Adipose tissue (tissue), 3 donors: ENCODE measurements around the gene SORCS2. TPM values are rescaled to one million over a fixed set of nuclear protein-coding genes. Genes with fewer than 3 reads are reported as not detected.

ENCODE experiments used
- H3K27ac ChIP-seq: one replicate; pipeline ENCODE4 v1.5.1; 2013; ENCODE audit warnings: low read depth, low read length
- WGBS, 3 donors: extraction: QIAGEN DNeasy Blood & Tissue Kit; methylation state at CpG; one replicate each; pipeline ENCODE4 v1.1.7; 2013; 5-methylcytosine and 5-hydroxymethylcytosine counted together
- polyA plus RNA-seq, 3 donors: library from polyadenylated mRNA; stranded (reverse); fragments of 200-250 nt; gene quantifications; one replicate each; pipeline ENCODE4 v1.2.3, GENCODE V29; 2013
- donor health status: healthy with polysubstance abuse.
- donor health status: Bipolar disorder and iron deficiency.
- donor health status: healthy.

Gene SORCS2
- polyA plus RNA-seq, 3 donors: 0.22 to 2.2 (median 0.83) TPM

DNA sequence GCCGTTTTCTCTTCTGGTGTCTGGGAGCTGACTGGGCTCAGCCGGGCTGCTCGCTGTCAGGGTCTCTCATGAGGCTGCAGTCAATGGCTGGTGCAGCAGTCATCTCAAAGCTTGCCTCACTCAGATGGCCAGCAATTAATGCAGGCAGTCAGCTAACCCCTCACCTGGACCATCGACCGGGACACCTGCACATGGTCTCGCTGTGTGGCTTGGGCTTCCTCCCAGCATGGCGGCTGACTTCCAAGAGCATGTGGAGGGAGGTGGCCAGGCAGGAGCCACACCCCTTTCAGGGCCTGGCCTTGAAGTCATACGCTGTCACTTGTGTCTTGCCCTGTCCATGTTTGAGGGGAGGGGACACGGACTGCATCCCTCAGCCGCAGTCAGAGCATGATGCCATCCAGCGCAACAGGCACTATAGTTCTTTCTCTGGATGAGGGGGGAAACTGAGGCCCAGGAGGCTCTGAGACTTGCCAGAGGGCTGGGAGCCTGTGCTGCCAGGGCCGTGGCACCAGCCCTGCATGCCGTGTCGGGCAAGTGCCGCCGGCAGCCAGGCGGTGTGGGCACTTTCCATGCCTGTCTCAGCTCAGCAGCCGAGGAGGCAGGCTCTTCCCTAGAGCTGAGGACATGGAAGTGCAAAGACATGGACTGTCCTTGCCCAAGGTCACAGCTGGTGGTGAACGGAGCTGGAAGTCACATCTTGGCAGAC lies 545.6 kb downstream of the SORCS2 start:
- no peak overlapping the region for H3K27ac ChIP-seq
- WGBS, 3 donors: 90 to 94% (median 92%) methylated on average over 19 of the region's 19 CpGs

DNA sequence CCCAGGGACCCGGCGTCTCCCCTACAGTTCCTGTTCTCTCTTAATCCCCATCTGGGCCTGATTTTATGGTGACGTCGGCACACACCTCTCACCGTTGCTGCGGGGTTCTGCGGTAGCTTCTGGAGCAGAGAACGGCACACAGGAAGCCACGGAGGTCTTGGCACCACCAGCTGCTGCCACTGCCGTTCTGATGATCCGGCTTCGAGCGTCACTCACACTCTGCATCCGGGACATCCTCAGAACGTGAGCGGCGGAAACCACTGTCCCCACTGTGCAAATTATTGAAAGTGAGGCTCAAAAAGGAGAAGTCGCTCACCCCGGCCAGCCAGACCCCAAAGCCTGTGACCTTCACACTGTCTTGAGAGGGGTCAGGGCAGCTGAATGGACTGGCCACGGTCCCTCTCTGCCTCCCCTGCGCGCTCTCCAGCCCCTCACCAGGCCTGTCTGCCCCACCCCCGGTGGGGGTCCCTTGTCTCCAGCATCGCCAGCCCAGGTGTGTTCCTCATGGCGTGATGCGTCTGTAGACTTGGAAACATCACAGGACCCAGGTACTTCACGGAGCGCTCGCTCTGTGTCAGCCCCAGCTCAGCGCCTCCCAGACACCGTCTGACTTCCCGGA lies 546.2 kb downstream of the SORCS2 start:
- 86 to 92% (median 89%) methylated on average over 32 of the region's 32 CpGs for WGBS, 3 donors
- no peak overlapping the region for H3K27ac ChIP-seq

DNA sequence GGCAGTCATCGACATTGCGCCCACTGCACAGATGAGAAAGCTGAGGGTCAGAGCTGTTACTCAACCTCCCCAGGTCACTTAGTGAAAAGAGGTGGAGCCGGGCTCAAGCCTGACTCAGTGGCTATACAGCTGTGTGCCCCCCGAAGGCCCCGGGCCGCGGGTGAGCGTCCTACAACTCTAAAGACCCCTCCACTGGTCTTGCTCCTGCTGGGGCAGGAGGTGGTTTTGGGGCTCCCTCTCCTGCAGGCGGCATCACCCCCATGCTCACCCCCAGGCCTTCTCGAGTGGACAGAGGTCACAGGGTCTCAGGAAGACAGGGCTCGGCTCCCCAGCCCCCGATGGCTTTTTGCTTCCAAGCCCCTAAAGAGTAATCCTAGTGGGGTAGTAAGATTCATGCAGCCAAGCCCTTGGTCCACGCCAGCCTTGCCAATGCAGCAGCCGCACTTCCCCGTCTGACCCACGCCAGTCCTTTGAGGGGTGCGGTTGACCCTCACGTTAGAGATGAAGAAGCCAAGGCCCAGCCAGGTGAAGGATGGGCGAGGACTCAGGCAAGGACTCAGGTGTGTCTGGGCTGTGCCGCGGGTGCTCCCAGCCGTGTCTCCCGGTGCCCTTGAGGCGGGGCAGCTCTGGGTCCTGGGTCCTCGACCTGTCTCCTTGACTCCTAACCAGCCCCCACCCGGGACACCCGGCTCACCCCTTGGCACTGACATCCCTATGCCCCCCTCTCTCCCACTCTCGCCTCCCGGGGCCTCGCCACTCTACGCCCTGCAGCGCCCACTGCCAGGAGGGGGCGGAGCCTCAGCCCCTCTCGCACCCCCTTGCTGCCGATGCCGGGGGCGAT lies 547.0 kb downstream of the SORCS2 start:
- WGBS, 3 donors: 84 to 92% (median 92%) methylated on average over 30 to 37 of the region's 37 CpGs
- H3K27ac ChIP-seq: no peak overlapping the region

DNA sequence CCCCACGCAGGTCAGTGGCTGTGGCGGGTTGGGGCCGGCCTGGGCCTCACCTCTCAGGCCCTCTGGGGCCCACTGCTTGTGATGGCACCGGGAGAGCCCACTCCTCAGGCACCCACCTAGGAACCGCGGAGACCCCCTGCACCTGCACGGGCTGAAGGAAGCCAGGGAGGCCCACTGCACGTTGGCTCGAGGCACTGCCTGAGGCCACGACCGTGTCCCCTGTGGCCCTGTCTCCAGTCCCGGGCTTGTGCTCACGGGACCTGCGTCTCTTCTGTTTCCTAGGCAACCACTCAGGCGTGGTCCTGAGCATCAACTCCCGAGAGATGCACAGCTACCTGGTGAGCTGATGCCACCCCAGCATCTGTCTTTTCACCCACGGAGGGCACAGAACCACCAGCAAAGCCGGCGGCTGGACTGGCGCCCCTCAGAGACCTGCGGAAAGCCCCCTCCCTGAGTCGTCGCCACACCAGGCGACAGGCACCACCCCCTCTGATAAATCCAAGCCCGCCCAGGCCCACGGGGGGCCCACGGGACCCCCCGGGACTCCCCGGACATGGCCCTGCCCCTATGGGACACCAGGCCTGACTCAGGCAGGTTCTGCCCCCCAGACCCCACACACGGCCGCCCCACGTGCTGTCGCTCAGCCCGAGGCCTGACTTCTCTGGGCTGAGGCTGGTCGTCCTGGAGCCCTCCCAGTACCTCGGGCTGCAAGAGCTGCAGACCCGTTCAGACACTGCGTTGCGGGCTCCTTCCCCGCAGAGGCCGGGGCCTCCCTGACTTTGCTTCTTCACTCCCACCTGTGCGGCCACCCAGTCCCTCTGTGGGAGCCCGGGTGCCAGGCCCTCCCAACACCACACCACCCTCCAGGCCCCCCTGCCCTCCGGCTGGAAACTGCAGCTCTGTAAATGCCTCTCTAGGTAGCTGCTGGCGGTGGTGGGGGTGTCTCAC lies 547.9 kb downstream of the SORCS2 start:
- 84 to 90% (median 89%) methylated on average over 43 to 45 of the region's 45 CpGs for WGBS, 3 donors
- no peak overlapping the region for H3K27ac ChIP-seq

DNA sequence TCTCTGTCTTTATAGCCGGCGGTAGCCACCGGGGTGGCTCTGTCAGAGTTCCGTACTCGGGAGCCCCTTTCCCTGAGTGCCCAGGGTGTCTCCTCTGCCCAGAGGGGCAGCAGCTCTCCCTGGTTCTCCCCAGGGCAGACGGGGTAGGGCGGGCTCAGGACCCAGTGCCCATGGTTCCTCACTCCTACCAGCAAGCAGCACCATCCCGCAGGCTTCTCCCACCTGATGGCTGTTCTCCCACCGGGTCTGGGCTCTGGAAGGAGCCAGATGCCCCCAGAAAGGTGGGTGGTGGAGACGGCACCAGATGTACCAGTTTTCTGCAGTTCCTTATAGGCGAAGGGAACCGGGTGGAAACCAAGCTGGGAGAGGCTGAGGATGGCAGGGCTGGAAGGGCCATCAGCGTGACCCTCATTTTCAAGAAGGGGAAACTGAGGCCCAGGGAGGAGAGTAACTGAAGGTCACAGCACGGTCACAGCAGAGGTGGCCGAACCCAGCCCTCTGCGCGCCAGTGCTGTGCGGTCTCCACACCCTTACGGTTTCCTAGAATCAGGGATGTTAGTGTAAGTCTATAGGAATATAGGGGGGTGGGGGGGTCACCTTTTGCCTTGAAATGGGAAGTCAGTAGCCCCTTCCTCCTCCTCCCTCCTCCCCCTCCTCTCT lies 548.7 kb downstream of the SORCS2 start:
- no peak overlapping the region for H3K27ac ChIP-seq
- WGBS, 3 donors: 86 to 95% (median 93%) methylated on average over 19 of the region's 19 CpGs

DNA sequence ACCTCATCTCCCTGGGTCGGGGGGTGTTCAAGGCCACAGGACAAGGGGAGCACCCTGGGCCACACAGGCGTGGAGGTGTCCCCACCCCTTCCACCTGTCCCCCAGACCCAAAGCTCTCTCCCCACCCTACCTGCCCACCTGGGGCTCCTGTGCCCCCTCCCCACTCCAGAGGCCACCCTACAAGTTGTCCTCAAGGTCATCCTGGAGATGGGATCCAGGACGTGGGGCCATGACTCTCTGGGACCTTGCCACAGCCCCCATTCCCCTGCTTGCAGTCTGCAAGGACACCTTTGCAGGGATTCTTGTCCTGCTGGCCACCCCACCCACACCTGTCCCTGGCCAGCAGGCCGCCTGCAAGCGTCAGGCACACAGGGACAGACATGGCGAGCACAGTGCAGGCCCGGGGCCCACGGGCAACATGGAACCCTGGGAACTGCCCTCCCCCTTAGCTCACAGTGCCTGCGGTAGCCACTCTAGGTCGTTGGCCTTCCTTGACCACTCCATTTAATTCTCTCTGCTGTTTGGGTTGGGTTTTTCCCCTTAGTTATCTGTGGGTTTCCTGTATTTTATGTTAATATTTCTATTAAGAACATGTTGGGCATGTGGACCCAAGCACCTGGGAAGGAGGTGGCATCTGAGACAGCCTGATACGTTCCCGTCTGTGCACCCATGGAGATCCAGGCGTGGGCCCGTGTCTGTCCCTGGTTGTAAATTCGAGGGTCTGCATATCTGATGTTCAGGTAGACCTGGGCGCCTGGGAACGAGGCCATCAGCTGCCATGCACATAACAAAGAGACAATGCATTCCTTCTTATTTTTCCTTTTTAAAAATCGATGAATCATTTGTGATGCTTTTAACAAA lies 549.8 kb downstream of the SORCS2 start:
- 84 to 92% (median 91%) methylated on average over 18 of the region's 18 CpGs for WGBS, 3 donors
- no peak overlapping the region for H3K27ac ChIP-seq

DNA sequence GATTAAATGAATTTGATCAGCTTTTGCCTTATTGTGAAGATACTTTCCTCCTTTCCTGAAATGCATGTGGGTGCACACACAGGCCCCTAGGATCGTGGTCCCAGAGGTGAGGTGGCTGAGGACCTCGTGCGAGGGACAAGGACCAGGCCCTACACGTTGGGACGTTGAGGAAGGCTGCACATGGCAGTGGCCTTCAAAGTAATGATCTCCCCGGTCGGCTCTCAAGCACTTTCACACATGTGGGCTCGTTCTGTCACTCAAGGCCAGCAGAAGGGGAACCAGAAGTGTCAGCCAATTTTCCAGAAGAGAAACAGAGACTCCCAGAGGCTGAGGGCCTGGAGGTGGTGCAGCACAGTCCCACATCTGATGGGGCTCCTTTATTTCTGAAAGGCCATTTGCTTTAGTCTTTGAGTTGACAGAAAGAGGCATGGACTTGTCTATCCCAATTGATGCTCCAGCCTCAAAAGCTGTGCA lies 550.5 kb downstream of the SORCS2 start:
- 61 to 72% (median 66%) methylated on average over 8 of the region's 8 CpGs for WGBS, 3 donors
- no peak overlapping the region for H3K27ac ChIP-seq

DNA sequence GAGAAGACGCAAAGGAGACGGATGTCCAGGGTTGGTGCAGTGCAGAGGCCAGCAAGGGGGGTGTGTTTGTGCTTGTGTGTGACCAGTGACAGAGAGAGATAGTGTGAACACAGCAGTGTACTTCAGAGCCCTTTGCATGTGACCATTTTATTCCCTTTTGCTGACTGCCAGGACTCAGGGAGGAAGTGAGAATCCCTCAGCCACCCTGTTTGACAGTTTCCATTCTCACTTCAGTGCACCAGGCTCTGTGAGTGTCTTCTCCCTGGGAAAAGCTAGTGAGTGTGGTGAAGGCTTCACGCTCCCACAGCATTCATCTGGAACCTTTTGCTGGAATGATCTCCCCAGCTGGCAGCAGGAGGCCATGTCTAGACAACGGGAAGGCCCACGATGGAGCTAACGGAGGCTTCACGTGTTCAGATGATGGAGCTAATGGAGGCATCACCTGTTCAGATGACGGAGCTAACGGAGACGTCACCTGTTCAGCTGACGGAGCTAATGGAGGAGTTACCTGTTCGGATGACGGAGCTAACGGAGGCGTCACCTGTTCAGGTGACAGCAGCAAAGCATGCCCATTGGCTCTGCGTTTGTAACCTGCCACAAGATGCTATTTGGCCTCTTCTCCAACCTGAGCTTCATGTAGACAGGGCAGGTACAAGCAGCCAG lies 551.9 kb downstream of the SORCS2 start:
- H3K27ac ChIP-seq: no peak overlapping the region
- 80 to 86% (median 80%) methylated on average over 16 of the region's 16 CpGs for WGBS, 3 donors

DNA sequence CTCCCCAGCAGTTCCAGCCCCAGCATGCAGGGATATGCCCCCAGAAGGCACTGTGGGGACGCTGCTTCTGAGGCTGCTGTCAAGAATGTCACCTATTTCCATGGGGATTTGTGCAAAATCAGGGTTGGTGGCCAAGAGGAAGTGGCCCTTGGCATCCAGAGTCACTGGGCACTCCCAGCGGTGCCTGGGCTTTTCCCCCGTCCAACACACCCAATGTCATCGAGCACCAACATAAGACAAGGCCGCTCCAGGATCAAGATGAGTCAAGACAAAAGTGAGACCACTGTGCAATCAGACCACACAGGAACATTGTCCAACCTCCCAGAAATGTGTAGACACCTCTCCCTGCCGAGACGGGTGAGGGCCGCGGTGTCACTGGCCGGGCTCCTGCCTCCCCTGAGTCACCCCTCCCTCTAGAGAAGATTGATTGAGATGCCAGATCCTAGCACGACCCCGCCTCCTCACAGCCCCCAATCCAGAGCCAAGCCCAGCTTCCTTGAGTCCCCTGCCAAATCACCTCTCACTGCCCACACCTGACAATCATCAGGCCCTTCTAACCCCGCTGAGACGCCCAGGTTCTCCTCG lies 553.1 kb downstream of the SORCS2 start:
- H3K27ac ChIP-seq: no peak overlapping the region
- WGBS, 3 donors: 73 to 85% (median 80%) methylated on average over 15 of the region's 15 CpGs

DNA sequence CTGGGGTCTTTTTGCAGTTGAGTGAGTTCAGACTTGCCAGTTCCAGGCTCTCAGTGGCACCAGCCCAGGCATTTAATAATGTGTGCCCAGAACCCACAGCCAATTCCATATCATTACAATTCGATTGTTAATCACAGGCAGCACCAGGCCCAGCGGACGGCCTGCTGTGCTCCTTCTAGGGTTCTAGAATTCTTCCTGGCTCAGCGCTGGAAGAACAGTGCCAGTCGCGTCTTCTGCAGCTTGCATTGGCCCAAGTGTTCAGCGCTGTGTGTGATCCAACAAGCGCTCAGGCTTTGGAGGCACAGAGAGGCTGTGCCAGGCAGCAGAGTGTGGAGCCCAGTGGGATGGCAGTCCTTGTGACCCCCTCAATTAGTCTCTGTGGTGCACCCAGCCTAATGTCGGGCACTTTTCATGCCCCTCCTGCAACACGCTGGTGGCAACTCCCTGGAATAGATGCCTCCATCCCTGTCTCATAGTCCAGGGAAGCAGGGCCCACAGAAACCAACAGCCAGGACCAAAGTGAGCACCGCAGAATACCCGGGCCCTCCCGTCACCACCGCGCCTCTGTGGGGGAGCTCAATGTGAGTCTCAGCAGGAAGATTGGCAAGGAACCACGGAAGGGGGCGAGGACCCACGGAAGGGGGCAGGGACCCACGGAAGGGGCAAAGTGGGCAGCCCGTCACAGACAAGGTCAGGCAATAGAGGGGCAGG lies 554.2 kb downstream of the SORCS2 start:
- WGBS, 3 donors: 83 to 94% (median 92%) methylated on average over 20 of the region's 20 CpGs
- H3K27ac ChIP-seq: no peak overlapping the region

DNA sequence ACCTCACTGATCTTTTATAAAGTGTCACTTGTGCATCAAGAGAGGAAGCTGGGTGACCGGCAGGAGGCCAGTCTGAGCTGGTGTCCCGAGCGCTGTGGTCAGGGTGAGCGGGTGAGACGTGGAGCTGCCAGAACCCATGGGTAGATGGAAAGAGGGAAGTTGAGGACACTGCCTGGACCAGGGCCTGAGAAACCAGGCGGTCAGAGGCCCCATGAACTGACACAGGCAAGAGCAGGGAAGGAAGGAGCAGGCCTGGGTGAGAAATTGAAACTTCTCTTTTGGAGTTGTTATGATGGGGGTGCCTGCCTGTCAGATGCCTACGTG lies 554.7 kb downstream of the SORCS2 start:
- no peak overlapping the region for H3K27ac ChIP-seq
- WGBS, 3 donors: 82 to 90% (median 85%) methylated on average over 7 of the region's 7 CpGs

DNA sequence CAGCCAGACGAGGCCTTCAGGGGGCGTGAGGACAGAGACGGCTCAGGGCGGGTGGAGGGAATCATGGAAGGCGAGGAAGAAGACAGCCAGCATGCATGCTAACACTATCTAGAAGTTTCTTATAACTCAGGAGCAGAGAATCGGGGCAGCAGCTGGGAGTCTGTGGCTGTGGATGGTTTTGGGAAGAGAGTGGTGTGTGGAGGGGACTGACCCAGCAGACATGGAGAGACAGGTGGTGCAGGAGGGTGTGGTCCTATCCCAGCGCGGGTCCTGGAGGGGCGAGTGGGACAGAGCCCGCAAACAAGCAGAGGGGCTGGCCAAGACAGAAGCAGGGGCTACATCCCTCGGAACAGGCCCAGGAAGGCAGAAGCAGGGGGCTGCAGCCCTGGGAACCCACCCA lies 555.2 kb downstream of the SORCS2 start:
- no peak overlapping the region for H3K27ac ChIP-seq
- 81 to 95% (median 89%) methylated on average over 11 of the region's 11 CpGs for WGBS, 3 donors

DNA sequence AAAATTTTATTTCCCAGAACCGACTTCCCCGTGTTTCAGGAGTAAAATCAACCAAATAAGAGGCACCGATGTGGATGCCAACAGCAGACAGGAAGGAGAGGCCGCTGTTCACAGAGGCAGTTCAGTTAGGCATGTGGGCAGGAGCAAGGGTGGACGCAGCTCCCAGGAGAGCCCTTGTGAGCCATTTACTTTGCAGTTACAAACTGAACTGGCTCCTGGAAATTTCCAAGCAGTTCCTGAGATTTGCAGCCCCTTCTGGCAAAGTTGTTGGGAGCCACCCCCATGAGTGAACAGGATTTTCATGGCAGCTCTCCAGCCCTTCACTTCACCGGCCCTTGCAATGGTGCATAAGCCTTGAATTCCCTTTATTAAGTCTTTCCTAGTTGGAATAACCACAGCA lies 558.2 kb downstream of the SORCS2 start:
- 54 to 58% (median 56%) methylated on average over 6 of the region's 6 CpGs for WGBS, 3 donors
- no peak overlapping the region for H3K27ac ChIP-seq

DNA sequence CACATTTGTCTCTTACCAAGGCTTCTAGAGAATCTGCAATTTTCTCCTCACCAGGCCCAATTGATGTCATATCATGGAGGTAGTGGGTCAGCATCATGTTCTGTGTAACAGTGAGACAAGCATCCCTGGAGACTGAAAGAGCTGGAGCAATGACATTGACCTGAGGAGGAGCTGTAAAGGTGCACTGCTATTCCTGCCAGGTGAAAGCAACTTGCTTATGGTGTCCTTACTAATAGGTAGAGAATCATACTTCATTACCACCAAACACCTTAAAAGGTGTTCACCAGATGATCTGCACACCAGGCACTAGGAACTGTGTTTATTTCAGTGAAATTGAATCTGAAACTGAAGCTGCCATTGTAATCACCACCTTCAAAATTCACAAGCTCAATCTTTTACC lies 558.6 kb downstream of the SORCS2 start:
- H3K27ac ChIP-seq: no peak overlapping the region

DNA sequence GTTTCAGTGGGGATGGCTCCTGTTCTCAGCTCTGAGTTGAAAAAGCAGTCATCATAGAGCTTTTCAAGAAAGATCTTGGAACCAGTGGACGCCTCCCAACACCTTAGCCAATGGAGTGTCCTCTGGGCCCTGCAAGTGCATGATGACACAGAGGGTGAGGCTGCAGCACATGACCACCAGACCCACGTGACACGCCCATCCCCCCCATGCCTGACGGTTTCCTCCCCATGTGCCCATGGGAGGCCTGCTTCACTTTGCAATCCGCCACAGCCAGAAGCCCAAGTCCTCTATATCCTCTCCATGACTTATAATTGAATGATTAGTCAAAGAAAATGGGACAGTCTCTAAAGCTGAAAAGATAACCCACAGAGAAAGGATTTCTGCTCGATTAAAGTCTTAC lies 560.3 kb downstream of the SORCS2 start:
- no peak overlapping the region for H3K27ac ChIP-seq
- WGBS, 3 donors: 87 to 98% (median 90%) methylated on average over 6 of the region's 6 CpGs

DNA sequence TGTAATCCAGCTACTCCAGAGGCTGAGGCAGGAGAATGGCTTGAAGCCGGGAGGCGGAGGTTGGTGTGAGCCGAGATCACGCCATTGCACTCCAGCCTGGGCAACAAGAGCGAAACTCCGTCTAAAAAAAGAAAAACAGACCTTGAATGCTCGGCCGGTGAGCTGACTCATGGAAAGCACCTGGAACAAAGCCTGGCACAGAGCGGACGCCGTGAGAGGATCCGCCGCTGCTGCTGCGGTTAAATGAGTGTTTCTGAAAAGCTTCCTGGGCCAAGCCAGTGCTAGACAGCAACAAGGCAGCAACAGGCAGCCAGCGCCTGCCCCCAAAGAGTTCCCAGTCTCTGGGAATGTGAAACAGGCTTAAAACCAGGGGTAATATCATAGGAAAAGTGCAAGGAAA lies 560.9 kb downstream of the SORCS2 start:
- WGBS, 3 donors: 81 to 91% (median 90%) methylated on average over 15 of the region's 15 CpGs
- no peak overlapping the region for H3K27ac ChIP-seq
